NOMO-1 treated with DMSO at 0.1 percent for 48 hours (cell line): Measurements from ENCODE around the gene ATXN7.

Experiments
- DNase-seq: peaks from one replicate; lab custom pipeline; 2025; ENCODE audit not compliant: unreplicated experiment; lab: John Stamatoyannopoulos, UW

Gene ATXN7

DNA sequence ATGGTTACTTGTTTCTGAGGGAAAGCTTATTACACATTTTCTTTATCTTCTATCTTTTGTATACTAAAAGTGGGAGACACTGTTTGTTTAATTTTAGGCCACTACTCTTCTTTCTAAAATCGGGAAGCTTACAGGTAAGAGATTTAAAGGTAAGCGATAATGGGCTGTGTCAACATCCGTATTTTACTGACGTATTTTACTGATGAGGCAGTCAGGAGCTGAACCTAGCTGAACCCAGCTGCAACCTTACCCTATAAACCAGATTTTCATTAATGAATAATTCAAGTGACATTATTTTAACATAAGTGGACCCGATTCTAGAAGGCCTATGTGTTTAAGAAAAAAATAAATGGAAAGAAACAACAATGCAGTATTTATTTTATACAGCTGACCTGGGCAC is 146.5 kb downstream of the ATXN7 start:
- no peak for DNase-seq

DNA sequence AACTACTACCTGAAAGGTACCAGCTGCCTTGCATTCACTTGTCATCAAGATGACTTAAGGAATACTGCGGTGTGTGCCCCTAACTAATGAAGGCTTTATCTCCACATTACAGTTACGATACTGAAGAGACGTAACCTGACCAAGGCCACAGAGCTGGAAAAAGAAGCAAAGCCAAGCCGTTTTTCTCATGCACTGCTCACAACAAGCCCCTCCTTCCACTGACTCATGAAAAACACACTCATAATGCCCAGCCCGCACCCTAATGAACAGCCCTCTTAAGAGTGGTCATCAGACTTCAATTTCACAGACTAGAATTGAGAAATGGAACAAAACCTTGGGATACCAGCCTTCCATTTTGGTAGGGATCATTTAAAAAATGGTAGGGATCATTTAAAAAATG is 148.0 kb downstream of the ATXN7 start:
- no peak for DNase-seq

- no peak for DNase-seq
Observed at GRCh38 chr3:64016941-64017620, 153.4 kb downstream of the ATXN7 start.

- DNase-seq, result no peak
Observed at GRCh38 chr3:64019271-64019670, 155.6 kb downstream of the ATXN7 start.

GRCh38 chr3:64019879-64020278 is 156.2 kb downstream of the ATXN7 start:
- DNase-seq, result no peak

DNA sequence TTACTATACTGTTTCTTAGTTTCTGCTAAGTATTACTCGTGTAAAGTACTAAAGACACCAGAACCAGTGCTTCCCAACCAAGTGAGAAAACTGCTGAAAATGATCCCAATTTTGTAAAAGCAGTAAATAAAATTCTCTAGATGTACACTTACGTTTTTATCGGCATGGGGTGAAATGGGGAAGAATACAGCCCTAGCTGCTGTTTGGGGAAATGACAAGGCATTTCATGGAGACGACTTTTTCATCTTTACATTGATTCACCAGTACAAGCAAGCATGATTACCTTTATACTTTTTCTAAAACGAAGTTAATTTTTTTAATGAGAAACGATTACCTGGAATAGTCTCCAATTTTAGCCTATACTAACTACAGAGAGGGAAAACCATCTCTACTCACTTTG is 158.3 kb downstream of the ATXN7 start:
- DNase-seq, result peak; percentile 25

DNA sequence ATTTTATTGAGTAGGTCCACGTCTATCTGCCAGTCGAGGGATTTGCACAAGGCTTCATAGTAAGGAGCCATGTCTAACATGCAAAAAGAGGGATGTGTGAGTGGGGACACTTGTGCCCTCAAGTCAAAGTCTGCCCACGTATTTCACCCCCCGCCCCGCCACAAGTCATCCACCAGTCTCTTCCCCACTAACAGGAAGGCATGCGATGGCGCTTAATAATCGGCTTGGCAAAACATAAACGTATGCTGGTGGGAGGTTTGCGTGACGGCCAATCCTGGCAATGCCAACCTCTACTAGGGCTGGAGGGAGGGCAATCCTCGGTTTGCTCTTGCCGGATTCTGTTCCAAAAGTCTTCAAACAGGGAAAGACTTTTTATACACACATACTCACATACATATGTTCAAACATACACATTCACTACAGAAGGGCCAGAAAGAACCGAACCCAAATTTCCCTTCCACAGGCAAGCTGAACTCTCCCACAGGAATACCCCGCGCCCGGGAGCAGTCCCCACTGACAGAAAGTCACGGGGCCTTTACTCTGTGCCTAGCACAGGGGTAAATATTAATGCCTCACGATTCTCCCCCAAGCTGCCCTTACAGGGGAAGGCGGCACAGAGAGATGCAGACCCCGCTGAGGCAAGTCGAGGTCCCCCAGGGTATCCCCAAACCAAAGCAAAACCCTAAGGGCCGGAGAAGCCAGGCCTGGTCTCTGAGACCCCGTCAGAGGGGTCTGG is 159.0 kb downstream of the ATXN7 start:
- DNase-seq, result peak; percentile 12

DNA sequence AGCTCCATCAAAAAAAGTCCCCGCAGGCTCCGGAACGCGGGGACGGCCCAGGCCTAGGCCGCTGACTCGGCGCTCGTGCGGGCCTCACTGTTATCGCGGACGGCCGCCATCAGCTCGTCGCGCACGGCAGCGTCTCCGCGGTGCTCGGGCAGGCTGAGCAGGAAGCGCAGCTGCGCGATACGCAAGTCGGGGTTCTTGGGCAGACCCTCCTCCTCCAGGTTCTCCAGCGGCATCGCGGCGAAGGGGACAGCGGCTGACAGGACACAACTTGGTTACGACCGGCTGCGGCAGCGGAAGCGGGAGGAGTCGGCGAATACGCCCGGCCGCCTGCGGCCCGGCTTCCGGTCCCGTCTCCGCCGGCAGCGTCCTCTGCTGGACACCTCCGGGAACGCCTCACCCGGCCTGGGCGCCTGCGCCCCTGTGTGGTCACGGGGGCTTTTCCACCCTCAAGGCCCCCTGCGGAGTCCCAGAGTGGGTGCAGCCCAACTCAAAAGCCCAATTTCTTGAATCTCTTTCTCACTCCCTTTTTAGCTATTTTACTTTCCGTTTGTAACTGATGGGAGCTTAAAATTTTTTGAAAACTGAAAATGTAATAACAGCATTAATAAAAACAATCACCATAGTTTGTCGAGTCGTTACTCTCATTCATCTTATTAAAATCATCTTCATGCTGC is 159.7 kb downstream of the ATXN7 start, which contains the start of gene PSMD6:
PSMD6 (minus strand) TSS at position 308 of the 674 bp plus-strand sequence; CDS start at position 233, 75 bp downstream.
- peak; percentile 80 for DNase-seq

- DNase-seq, result no peak
Observed at GRCh38 chr3:64023861-64024223, 160.2 kb downstream of the ATXN7 start.

GRCh38 chr3:64026346-64026745 is 162.7 kb downstream of the ATXN7 start:
- DNase-seq, result no peak

DNA sequence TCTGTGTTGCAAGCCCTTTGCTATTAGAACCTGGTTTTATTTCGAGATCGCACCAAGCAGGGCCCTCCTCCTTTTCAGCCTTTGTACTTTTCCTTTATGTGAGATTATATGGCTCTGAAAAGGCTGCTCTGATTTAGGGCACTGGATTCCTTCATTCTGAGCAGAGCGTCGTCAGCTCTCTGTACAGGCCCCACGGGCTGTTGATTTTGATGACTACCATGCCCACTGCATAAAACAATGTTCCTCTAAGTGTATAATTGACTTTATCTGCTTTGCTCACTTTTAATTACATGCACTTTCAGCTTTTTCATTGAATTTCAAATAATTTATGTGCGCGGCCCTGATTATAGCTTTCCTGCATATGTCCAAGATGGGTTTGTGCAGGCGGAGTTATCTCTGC is 164.0 kb downstream of the ATXN7 start:
- DNase-seq, result peak; percentile 13

DNA sequence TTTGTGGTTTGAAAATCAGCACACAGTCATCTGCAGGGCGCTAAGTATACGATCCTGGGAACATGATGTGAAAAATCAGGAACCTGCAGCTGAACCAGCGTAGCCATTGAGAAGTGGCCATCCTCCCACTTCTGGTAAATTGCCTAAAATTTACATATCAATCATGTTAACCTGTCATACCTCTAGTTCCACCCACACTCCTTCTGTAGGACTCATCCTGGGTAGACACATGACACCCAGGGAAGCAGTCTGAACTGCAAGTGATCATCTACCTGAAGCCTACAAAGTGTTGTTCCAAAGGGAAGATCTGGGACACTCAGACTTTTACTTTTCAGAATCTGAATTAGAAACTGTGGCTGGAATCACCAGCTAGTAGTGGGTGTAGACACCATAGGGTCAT is 165.1 kb downstream of the ATXN7 start:
- DNase-seq, result no peak

GRCh38 chr3:64029287-64029686 is 165.6 kb downstream of the ATXN7 start:
- DNase-seq, result no peak

DNA sequence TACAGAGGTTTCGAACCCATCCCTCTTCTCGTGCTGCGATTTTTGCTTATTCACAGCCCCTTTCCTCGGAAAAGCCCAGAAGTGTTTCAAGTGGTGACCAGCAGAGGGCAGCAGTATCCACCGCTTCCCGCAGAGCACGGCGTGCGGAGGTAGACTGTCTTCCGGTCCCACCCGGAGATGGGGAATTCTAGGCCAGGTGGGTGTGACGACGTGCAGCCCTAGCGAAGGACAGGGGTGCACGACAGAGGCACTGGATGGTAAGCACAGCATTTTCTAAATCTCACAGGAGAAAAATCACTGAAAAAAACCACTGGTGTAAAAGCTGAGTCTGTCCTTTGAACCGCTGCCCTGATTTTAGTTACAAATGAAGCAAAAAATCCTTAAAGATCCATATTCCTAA is 167.1 kb downstream of the ATXN7 start:
- DNase-seq, result peak; percentile 41

DNA sequence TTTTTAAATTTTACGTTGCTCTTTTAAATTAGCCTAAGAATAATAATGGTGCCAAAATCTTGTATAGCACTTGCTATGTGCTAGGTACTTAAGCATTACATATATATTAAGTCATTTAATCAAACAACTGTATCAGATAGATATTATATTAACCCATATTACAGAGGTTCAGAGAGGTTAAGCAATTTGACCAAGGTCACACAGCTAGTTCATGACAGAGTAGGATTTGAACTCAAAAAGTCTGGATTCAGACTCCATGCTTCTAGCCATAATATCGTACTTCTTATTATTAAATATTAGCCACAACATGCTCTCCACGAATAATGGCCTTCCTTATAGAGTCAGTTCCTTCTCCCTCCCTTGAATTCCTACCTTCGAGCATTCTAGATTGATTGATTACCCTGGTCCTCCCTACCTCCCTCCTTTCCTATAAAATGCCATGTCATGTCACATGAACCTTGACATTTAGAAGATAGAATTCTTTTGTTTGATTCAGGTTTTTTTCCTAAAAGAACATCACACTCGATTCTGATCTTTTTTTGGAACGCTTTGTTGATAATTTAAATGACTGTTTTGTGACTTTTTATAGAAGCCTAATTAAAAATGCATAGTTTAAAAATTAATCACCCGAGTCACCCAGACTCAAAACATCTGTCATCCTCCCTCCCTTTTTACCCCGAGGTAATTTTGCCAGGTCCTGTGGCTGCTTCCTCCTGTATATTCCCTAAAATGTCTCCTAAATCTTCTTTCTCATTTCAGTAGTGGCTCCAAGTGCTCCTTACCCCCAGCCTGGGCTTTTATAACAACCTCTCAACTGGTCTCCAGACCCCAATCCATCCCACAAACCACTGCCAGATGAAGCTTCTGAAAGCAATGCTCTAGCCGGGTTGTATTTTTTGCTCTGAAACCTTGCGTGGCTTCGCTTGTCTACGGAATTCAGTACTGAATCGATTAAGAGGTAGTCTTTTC is 168.2 kb downstream of the ATXN7 start:
- DNase-seq, result no peak

DNA sequence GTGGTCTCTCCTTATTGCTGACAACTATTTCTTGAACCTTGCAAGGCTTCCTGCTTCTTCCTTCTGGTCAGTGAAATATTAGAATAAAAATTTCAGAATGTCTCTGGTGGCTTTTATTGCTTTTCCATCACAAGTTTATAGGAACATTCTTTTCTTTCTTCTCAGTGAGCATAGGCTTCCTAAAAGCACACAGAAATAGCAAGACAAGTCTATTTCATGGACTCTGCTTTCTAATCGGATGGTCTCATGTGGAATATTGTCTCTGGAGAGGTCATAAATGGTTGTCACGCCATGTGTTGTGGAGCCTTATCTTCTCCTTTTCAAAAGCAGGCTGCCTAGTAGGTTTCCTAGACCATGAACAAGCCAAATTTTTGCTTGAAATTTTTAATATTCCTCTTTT is 169.4 kb downstream of the ATXN7 start:
- DNase-seq, result no peak

GRCh38 chr3:64037084-64037483 is 173.4 kb downstream of the ATXN7 start:
- no peak for DNase-seq

DNA sequence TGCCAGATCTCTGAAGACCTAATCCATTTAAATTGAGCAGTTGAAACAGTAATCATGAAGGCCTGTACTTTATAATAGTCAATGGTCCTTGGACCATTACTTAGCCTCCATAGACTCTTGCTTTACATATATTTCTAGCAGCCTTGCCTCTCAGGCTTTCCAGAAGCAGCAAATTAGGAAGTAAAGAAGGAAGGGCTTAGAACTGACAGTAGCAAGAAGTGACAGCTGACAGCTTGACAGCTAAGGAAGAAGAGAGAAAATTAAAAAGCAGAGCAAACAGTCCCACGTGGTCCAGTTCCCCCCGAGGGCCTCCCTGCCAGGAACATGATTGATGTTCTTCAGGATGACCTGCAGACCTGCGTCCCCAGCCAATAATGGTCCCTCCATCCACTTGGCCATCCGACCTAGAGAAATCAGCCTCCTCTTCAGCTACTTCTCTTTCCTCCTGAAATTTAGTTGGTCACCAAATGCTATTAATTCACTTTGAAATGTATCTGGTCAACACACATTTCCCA is 174.6 kb downstream of the ATXN7 start:
- no peak for DNase-seq

DNA sequence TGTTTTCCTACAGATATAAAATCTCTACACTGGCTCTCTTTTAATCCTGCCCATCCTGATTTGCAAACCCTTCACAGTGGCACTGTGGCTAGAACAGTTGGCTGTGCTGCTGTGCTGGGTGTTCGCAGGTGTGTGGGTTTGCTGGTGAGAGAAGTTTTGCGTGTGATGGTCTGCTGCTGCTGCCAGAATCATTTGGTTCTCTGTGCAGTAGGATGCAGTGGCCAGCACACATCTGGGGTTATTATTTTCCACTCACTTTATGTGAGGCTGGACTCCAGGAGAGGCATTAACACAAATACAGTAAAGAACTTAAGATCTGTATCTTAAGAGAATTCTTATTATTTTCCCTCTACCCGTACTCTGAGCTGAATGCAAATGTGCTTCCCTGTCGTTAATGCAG is 175.7 kb downstream of the ATXN7 start:
- no peak for DNase-seq

DNA sequence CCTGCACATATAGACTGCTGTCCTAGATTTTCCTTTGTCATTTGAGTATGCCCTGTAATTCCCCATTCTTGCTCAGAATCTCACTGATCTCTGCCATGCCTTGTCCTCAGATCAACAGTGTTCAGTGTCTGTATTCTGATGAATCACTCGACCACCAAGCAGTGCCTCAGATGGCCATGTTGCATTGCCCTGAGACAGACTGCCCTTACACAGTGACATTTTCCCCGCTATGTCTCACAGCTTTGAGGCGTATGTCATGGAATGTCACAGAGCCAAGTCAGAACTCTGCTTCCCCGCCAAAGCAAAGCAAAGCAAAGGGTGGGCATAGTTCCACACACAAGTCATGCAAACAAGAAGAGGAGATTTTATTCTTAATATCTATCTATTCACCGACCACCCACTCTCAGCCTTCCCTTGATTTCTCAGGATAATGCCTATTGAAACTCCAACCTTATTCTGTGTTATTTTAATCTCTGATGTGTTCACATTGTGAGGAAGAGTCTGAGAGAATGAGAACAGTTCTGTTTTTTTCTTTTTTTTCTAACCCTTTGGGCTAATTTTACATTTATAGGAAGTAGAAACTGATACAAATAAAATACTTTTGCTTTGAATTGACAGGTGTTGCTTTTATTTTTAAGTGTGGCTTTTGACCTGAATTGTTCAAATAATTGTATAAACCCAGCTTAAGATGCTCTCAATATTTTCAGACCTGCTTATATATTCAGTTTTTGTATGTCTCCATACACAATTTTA is 176.5 kb downstream of the ATXN7 start:
- no peak for DNase-seq
